ENCODE data around the gene S100A8.

- TF ChIP-seq EZH2phosphoT487 (IDR thresholded peaks at IDR 0.05; ENCODE audit: insufficient read depth, low read depth) (no peak), EZH2 (IDR thresholded peaks at IDR 0.05; ENCODE audit: insufficient read depth, poor library complexity, severe bottlenecking) (no peak)
Observed at GRCh38 chr1:153352523-153352922, 38.4 kb downstream of the S100A8 start.
